MCF 10A (cell line): ENCODE data around the gene SMC1B. TPM values are rescaled to one million over a fixed set of nuclear protein-coding genes. Genes with fewer than 3 reads are reported as not detected.

ENCODE experiments used
- BruUV-seq: library from RNA; stranded (reverse); fragments of 400-500 nt; replicated peaks from 2 replicates; lab custom pipeline; 2021; lab: Mats Ljungman, UMichigan
- CTCF ChIA-PET: fragments of 300-600 bp; sonication (Branson Sonifier 250); formaldehyde crosslinking; extraction: SDS; loops from one replicate; lab custom pipeline; 2021; ENCODE audit warnings: antibody characterized with exemption, inconsistent platforms; lab: Yijun Ruan, JAX
- POLR2A ChIA-PET: fragments of 300-600, 350-650 bp; sonication (Branson Sonifier 250); formaldehyde crosslinking; extraction: SDS; loops from one replicate; lab custom pipeline; 2020; ENCODE audit warnings: antibody characterized with exemption, inconsistent platforms; lab: Yijun Ruan, JAX
- DNase-seq: peaks from one replicate; pipeline ENCODE4 v3.0.0-alpha.2; 2018; ENCODE audit not compliant: unreplicated experiment
- H3K27ac Mint-ChIP-seq: one replicate; pipeline ENCODE4 v1.8.0; 2022; ENCODE audit warnings: mild to moderate bottlenecking, low read depth, mixed read lengths; ENCODE audit not compliant: unreplicated experiment
- H3K27me3 Mint-ChIP-seq: one replicate; pipeline ENCODE4 v1.8.0; 2022; ENCODE audit warnings: mixed read lengths; ENCODE audit not compliant: insufficient read depth, unreplicated experiment
- H3K36me3 Mint-ChIP-seq: one replicate; pipeline ENCODE4 v1.8.0; 2022; ENCODE audit warnings: mild to moderate bottlenecking, moderate library complexity, mixed read lengths; ENCODE audit not compliant: insufficient read depth, unreplicated experiment
- H3K4me1 Mint-ChIP-seq: one replicate; pipeline ENCODE4 v1.8.0; 2022; ENCODE audit warnings: mixed read lengths; ENCODE audit not compliant: insufficient read depth, unreplicated experiment
- H3K4me3 Mint-ChIP-seq: one replicate; pipeline ENCODE4 v1.8.0; 2022; ENCODE audit warnings: mild to moderate bottlenecking, moderate library complexity, mixed read lengths; ENCODE audit not compliant: unreplicated experiment
- H3K9me3 Mint-ChIP-seq: one replicate; pipeline ENCODE4 v1.8.0; 2022; ENCODE audit warnings: mixed read lengths; ENCODE audit not compliant: unreplicated experiment
- intact Hi-C: fragments of 100-400 bp; cut with micrococcal nuclease; formaldehyde crosslinking; loops from 2 replicates; pipeline ENCODE4 v1.14.1; 2022
- total RNA-seq: library from RNA; stranded (reverse); gene quantifications from 2 replicates; pipeline ENCODE4 v1.2.3, GENCODE V29; 2022
- TF ChIP-seq, protein P1 (sequence below): fragments of 200-600 bp; IDR thresholded peaks from one replicate; pipeline ENCODE4 v1.8.0; 2022; ENCODE audit warnings: antibody characterized with exemption, mild to moderate bottlenecking; ENCODE audit not compliant: unreplicated experiment

The SMC1B gene
- total RNA-seq, 1 experiment from 2014 or later: not detected

DNA sequence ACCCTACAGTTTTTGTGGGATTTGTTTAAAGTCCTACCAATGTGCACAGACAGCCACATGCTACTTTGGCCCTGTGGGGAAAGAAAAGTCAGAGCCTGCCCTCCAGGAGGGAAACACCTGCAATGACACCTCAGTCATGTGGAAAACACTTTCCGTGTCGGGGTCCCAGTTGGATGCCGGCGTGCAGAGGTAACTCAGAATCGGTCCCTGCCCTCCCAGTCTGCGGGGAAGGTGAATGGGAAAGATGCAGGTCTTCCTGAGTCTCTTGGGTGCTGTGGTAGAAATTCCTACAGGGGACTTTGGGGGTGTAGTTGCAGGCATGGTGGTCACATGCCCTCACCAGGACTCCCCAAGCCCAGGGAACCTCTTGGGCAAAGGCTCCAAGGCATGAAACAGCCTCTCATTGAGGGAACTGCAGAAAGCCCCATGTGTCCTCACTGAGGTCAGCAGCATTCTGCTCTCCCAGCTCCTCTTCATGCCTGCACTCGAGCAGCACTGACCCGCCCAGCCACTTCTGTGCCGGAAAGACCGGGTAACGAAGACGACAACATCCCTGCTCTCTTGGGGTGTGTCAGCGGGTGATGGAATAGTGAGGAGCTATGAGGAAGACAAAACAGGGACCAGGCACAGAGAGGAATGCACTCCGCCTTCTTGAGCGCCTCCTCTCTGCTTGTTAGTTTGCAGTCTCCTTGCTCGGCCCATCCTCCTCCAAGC is 4.8 kb upstream of the SMC1B start:
- ChIA-PET POLR2A (no interaction called here), CTCF (no interaction called here)
- no peaks in the 10 kb centered on the region for H3K36me3 Mint-ChIP-seq

DNA sequence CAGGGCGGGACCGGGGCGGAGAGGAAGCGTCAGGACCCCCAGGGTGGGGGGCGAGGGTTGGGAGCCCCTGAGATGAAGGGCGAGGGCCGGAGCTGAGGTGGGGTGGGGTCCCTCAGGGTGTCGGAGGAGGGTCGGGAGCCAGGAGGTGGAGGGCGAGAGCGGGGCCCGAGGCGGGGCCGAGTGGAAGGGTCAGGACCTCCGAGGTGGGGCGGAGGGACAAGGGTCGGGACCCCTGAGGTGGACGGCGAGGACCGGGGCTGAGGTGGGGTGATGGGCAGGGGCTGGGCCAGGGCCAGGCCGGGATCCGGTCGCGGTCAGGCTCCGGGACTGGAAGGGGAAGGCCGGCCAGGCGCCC is 409 bp downstream of the SMC1B start:
- H3K27me3 Mint-ChIP-seq: no peaks in the 10 kb centered on the region
- intact Hi-C loops: no loop called here
- no peaks in the 10 kb centered on the region for H3K9me3 Mint-ChIP-seq
- TF ChIP-seq, protein P1, sequence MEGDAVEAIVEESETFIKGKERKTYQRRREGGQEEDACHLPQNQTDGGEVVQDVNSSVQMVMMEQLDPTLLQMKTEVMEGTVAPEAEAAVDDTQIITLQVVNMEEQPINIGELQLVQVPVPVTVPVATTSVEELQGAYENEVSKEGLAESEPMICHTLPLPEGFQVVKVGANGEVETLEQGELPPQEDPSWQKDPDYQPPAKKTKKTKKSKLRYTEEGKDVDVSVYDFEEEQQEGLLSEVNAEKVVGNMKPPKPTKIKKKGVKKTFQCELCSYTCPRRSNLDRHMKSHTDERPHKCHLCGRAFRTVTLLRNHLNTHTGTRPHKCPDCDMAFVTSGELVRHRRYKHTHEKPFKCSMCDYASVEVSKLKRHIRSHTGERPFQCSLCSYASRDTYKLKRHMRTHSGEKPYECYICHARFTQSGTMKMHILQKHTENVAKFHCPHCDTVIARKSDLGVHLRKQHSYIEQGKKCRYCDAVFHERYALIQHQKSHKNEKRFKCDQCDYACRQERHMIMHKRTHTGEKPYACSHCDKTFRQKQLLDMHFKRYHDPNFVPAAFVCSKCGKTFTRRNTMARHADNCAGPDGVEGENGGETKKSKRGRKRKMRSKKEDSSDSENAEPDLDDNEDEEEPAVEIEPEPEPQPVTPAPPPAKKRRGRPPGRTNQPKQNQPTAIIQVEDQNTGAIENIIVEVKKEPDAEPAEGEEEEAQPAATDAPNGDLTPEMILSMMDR: no peak
- CTCF ChIA-PET: no interaction called here
- POLR2A ChIA-PET: no interaction called here
- no peaks in the 10 kb centered on the region for H3K4me1 Mint-ChIP-seq
- no TSS peak for BruUV-seq
- H3K27ac Mint-ChIP-seq: no peak overlapping the region
- no peak overlapping the region for H3K4me3 Mint-ChIP-seq
- H3K36me3 Mint-ChIP-seq: no peaks in the 10 kb centered on the region
- no peak for DNase-seq

More for the DNA sequence above, 4.8 kb upstream of the SMC1B start:
- Mint-ChIP-seq H3K4me3 (no peak overlapping the region), H3K27me3 (peaks cover 11% of the 10 kb centered on the region), H3K4me1 (no peaks in the 10 kb centered on the region), H3K9me3 (no peaks in the 10 kb centered on the region), H3K27ac (no peak overlapping the region)
- no peak for DNase-seq
- TF ChIP-seq, protein P1: no peak
- intact Hi-C loops: no loop called here
- BruUV-seq: no TSS peak

- H3K4me3 Mint-ChIP-seq: no peak overlapping the region
- CTCF ChIA-PET: no interaction called here
- no peak overlapping the region for H3K27ac Mint-ChIP-seq
- POLR2A ChIA-PET: no interaction called here
- no TSS peak for BruUV-seq
- H3K27me3 Mint-ChIP-seq: no peaks in the 10 kb centered on the region
- H3K36me3 Mint-ChIP-seq: no peaks in the 10 kb centered on the region
- no peak for DNase-seq
- TF ChIP-seq, protein P1: no peak
- intact Hi-C loops: no loop called here
- no peaks in the 10 kb centered on the region for H3K9me3 Mint-ChIP-seq
- H3K4me1 Mint-ChIP-seq: no peaks in the 10 kb centered on the region
Observed at GRCh38 chr22:45407793-45408192, 5.6 kb downstream of the SMC1B start.

DNA sequence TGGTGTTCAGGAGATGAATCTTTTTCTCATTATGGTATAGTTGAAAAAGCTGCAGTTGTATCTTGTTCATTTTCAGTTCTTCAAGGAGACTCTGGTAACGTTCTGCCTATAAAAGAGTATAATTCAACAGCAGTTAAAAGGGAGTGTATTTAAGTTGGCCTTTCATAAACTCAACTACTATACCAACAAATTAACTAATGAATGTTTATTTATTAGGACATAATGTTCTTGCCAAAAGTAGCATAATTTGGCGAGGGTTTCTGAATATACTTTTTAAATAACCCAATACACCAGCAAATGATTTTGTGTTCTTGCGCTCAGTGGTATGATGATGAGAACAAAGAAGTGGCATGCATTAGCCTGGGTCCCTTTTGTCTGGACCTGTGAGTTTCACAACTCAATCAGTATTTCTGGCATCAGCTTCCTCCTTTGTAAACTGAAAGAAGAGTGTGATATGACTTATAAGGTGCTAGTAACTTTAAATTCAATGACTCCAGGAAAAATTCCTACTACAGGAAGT is 10.9 kb downstream of the SMC1B start:
- TF ChIP-seq, protein P1: no peak
- H3K4me1 Mint-ChIP-seq: no peaks in the 10 kb centered on the region
- H3K4me3 Mint-ChIP-seq: no peak overlapping the region
- BruUV-seq: no TSS peak
- CTCF ChIA-PET: no interaction called here
- H3K27ac Mint-ChIP-seq: no peak overlapping the region
- intact Hi-C loops: no loop called here
- POLR2A ChIA-PET: no interaction called here
- no peaks in the 10 kb centered on the region for H3K27me3 Mint-ChIP-seq
- no peaks in the 10 kb centered on the region for H3K36me3 Mint-ChIP-seq
- H3K9me3 Mint-ChIP-seq: no peaks in the 10 kb centered on the region
- DNase-seq: no peak
